ENCODE data around the gene ARNT2.

ARNT2 gene

GRCh38 chr15:80577552-80578205 is 173.5 kb downstream of the ARNT2 start:
- no peak for DNase-seq (ENCODE audit: low read depth)

- no peak for DNase-seq (ENCODE audit: low read depth)
Measured at GRCh38 chr15:80578206-80578595, 174.0 kb downstream of the ARNT2 start.

- DNase-seq (ENCODE audit: low read depth), result no peak
Measured at GRCh38 chr15:80578871-80579270, 174.7 kb downstream of the ARNT2 start.

- DNase-seq (ENCODE audit: low read depth), result no peak
Measured at GRCh38 chr15:80579611-80580010, 175.4 kb downstream of the ARNT2 start.

- no peak for DNase-seq (ENCODE audit: low read depth)
Measured at GRCh38 chr15:80580106-80580505, 175.9 kb downstream of the ARNT2 start.

- no peak for DNase-seq (ENCODE audit: low read depth)
Measured at GRCh38 chr15:80580536-80581260, 176.5 kb downstream of the ARNT2 start.

- no peak for DNase-seq (ENCODE audit: low read depth)
Measured at GRCh38 chr15:80581976-80582375, 177.8 kb downstream of the ARNT2 start.

- no peak for DNase-seq (ENCODE audit: low read depth)
Measured at GRCh38 chr15:80582816-80583423, 178.7 kb downstream of the ARNT2 start.

- DNase-seq (ENCODE audit: low read depth), result no peak
Measured at GRCh38 chr15:80584561-80584964, 180.4 kb downstream of the ARNT2 start.

- DNase-seq (ENCODE audit: low read depth), result no peak
Measured at GRCh38 chr15:80584973-80585525, 180.9 kb downstream of the ARNT2 start.

GRCh38 chr15:80585544-80586018 is 181.4 kb downstream of the ARNT2 start:
- DNase-seq (ENCODE audit: low read depth), result no peak

GRCh38 chr15:80586161-80586560 is 182.0 kb downstream of the ARNT2 start:
- DNase-seq (ENCODE audit: low read depth), result no peak

- DNase-seq (ENCODE audit: low read depth), result no peak
Measured at GRCh38 chr15:80587007-80587406, 182.8 kb downstream of the ARNT2 start.

GRCh38 chr15:80587816-80588456 is 183.8 kb downstream of the ARNT2 start:
- DNase-seq (ENCODE audit: low read depth), result no peak

GRCh38 chr15:80588801-80589200 is 184.6 kb downstream of the ARNT2 start:
- no peak for DNase-seq (ENCODE audit: low read depth)

- peak; percentile 21 for DNase-seq (ENCODE audit: low read depth)
Measured at GRCh38 chr15:80590761-80591355, 186.7 kb downstream of the ARNT2 start.

- DNase-seq (ENCODE audit: low read depth), result no peak
Measured at GRCh38 chr15:80591471-80591870, 187.3 kb downstream of the ARNT2 start.

GRCh38 chr15:80591938-80592825 is 188.0 kb downstream of the ARNT2 start:
- no peak for DNase-seq (ENCODE audit: low read depth)

GRCh38 chr15:80593486-80594030 is 189.4 kb downstream of the ARNT2 start:
- no peak for DNase-seq (ENCODE audit: low read depth)

GRCh38 chr15:80594091-80594889 is 190.1 kb downstream of the ARNT2 start:
- no peak for DNase-seq (ENCODE audit: low read depth)
